Pons (tissue), 1 donor: ENCODE measurements around the gene MIER2.
"Not testable (repeated sequence)": the region's sequence is repeated elsewhere in the genome, so short reads cannot be mapped to it uniquely, and the experiment has no call there.

Source experiments
- DNase-seq: peaks from one replicate; pipeline ENCODE4 v3.0.0-alpha.2; 2016; ENCODE audit warnings: low spot score

MIER2 gene

GRCh38 chr19:282501-282900 lies 62.1 kb downstream of the MIER2 start:
- no peak for DNase-seq

- no peak for DNase-seq
Observed at GRCh38 chr19:281992-282391, 62.6 kb downstream of the MIER2 start.

GRCh38 chr19:281156-281853 lies 63.3 kb downstream of the MIER2 start:
- no peak for DNase-seq

- DNase-seq = no peak
Observed at GRCh38 chr19:280541-281009, 64.0 kb downstream of the MIER2 start.

- no peak for DNase-seq
Observed at GRCh38 chr19:279656-280055, 64.9 kb downstream of the MIER2 start.

- no peak for DNase-seq
Observed at GRCh38 chr19:279231-279630, 65.4 kb downstream of the MIER2 start.

- DNase-seq = no peak
Observed at GRCh38 chr19:277581-278165, 66.9 kb downstream of the MIER2 start.

GRCh38 chr19:277131-277530 lies 67.5 kb downstream of the MIER2 start:
- no peak for DNase-seq

- no peak for DNase-seq
Observed at GRCh38 chr19:275958-276646, 68.5 kb downstream of the MIER2 start.

GRCh38 chr19:275000-275399 lies 69.6 kb downstream of the MIER2 start:
- DNase-seq = no peak

GRCh38 chr19:273393-273792 lies 71.2 kb downstream of the MIER2 start:
- DNase-seq = no peak

GRCh38 chr19:271856-272255 lies 72.7 kb downstream of the MIER2 start:
- DNase-seq = no peak

GRCh38 chr19:270766-271318 lies 73.8 kb downstream of the MIER2 start:
- DNase-seq = not testable (repeated sequence)

GRCh38 chr19:269241-269640 lies 75.4 kb downstream of the MIER2 start:
- DNase-seq = no peak

GRCh38 chr19:262125-262524 lies 82.5 kb downstream of the MIER2 start:
- DNase-seq = no peak

- DNase-seq = not testable (repeated sequence)
Observed at GRCh38 chr19:256804-257203, 87.8 kb downstream of the MIER2 start.
